ENCODE data around the gene GNA12.

The GNA12 gene

DNA sequence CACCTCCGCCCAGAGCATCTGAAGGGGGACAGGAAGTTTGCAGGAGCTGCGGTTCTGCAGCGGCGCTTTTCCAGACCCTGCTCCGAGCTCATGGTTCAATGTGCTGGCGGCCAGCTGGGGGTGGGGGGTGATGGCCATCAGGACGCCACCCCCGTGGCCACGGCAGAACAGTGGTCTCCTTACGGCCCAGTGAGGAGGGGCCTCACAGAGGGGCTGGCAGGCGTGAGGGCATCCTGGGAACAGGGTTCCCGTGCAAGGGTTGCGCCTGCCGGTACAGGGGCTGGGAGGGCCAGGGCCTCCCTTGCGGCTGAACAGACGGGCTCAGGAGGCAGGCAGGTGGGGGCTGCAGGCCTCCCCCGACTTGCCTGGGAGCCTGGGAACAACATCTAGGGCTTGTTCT, 39.0 kb upstream of the GNA12 start:
- TF ChIP-seq ZFX (IDR thresholded peaks at IDR 0.05; ENCODE audit: borderline replicate concordance) = no peak
- TF ChIP-seq, protein P1, sequence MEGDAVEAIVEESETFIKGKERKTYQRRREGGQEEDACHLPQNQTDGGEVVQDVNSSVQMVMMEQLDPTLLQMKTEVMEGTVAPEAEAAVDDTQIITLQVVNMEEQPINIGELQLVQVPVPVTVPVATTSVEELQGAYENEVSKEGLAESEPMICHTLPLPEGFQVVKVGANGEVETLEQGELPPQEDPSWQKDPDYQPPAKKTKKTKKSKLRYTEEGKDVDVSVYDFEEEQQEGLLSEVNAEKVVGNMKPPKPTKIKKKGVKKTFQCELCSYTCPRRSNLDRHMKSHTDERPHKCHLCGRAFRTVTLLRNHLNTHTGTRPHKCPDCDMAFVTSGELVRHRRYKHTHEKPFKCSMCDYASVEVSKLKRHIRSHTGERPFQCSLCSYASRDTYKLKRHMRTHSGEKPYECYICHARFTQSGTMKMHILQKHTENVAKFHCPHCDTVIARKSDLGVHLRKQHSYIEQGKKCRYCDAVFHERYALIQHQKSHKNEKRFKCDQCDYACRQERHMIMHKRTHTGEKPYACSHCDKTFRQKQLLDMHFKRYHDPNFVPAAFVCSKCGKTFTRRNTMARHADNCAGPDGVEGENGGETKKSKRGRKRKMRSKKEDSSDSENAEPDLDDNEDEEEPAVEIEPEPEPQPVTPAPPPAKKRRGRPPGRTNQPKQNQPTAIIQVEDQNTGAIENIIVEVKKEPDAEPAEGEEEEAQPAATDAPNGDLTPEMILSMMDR (IDR thresholded peaks at IDR 0.05) = no peak
- no peak overlapping the region for H3K27ac ChIP-seq

DNA sequence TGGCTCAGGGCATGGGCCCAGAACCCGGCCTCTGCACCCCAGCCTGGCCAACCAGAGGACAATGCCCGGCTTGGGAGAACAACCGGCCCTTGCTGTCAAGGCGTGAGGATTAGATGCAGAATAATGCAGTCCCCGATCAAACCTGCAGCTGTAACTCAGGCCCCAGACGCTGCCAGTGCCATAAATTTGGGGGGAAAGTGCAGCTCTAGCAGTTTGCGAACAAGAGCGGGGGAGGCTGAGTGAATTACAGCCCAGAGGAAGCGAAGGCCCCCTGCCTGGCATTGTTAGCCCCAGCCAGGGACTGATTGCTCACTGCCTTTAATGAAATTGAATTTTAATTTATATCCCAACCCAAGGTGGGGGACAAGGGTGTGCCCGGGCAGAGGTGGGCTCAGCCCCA, 38.0 kb upstream of the GNA12 start:
- H3K27ac ChIP-seq = no peak overlapping the region
- TF ChIP-seq ZFX (IDR thresholded peaks at IDR 0.05; ENCODE audit: borderline replicate concordance) = no peak
- TF ChIP-seq, protein P1 (IDR thresholded peaks at IDR 0.05) = no peak

DNA sequence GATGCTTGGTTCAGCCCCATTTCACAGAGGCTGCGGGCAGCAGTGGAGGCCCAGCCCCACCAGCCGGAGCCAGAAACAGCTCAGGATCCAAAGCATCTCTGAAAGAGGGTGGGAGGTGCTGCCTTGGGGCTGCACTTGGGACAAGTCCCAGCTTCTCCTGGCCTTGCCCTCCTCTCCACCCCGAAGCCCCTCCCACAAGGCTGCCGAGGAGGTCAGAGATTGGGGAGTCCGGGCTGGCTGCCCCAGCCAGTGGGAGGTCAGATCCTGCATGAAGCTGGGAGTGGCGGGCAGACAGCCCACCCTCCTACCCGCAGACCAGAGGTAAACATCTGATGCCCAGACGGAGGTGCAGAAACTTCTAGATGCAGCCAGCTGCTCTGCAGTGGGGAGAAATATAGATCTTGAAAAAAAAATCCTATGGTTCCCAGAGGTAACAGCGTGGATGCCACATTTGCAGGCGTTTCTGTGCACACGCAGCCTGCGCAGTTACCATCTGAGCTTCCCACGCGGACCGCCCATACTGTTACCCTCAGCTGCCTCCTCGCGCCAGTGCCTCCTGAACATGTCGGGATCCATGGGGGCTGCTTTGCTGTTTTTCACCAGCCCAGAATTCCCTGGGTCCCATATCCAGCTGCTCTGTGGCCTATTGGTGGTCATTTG, 36.9 kb upstream of the GNA12 start:
- no peak overlapping the region for H3K27ac ChIP-seq
- TF ChIP-seq, protein P1 (IDR thresholded peaks at IDR 0.05) = no peak
- TF ChIP-seq ZFX (IDR thresholded peaks at IDR 0.05; ENCODE audit: borderline replicate concordance) = no peak

DNA sequence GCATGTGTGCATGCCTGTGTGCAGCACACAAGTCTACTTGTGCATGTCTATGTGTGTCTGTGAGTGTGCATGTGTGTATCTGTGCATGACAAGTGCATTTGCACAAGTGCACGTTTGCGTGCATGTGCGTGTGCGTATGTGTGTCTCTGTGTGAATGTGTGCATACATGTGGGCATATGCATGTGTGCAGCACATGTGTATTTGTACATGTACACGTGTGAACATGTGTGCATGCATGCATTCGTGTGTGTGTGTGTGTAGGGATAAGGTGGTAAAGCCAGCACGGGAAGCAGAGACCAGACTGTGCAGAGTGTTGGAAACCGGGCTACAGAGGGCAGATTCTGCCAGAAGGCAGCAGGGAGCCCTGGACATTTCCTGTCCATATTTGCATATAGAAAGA, 35.9 kb upstream of the GNA12 start:
- H3K27ac ChIP-seq = no peak overlapping the region
- TF ChIP-seq ZFX (IDR thresholded peaks at IDR 0.05; ENCODE audit: borderline replicate concordance) = no peak

GRCh38 chr7:2879354-2879753, 35.2 kb upstream of the GNA12 start:
- TF ChIP-seq, protein P1 (IDR thresholded peaks at IDR 0.05) = no peak
- no peak for TF ChIP-seq ZFX (IDR thresholded peaks at IDR 0.05; ENCODE audit: borderline replicate concordance)
- H3K27ac ChIP-seq = no peak overlapping the region

DNA sequence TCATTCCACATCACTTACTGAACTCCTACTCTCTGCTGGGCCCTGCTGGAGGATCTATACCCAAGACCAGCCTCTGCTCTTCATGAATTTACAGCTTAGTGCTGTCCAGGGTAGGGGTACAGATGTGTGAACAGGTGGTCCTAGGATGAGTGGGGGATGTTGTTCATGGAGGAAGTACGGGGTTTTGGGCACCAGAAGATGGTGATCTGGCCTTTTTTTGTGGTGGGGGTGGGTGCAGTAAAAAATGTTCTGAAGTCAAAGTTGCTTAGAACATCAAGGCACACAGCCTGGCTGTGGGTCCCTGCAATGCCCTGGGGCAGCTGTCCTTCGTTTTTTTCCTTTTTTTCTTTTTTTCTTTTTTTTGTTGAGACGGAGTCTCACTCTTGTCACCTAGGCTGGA, 34.2 kb upstream of the GNA12 start:
- no peak for TF ChIP-seq ZFX (IDR thresholded peaks at IDR 0.05; ENCODE audit: borderline replicate concordance)
- TF ChIP-seq, protein P1 (IDR thresholded peaks at IDR 0.05) = no peak
- H3K27ac ChIP-seq = no peak overlapping the region

- TF ChIP-seq ZFX (IDR thresholded peaks at IDR 0.05; ENCODE audit: borderline replicate concordance) = no peak
- TF ChIP-seq, protein P1 (IDR thresholded peaks at IDR 0.05) = no peak
- H3K27ac ChIP-seq = no peak overlapping the region
These were observed 32.1 kb upstream of the GNA12 start for GRCh38 chr7:2876031-2876731.

All from 22Rv1 (cell line).